ENCODE measurements around the gene CD36.

CD36 gene

DNA sequence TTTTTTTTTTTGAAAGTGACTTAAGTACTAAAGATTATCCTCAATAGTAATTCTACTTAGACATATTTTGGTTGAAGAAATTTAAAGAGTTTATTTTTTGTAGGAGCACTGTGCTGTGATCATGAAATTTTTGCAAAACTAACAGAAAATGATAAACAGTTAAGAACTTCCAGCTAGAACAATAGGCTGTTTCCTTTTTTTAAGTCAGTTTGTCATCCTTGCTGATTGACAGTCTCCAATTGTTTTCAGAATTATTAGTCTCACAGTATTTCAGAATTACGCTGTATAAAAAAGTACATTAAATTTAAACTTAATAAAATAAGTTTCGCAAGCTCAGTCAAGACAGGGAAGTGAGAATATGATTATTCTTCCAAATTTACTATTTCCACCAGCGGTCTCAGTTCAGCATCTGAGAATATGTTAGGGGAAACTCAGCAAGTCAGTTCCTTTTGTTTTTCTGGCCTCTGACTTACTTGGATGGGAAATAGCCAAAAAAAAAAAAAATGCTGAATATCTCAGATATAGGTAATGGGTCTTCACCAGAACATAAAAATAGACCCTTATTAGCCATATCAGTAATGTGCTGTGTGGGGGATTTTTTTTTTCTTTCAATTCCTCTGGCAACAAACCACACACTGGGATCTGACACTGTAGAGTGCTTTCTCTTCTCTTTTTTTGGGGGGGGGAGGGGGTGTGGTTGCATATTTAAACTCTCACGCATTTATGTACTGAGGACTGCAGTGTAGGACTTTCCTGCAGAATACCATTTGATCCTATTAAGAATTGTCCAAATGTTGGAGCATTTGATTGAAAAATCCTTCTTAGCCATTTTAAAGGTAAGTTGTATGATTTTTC, at the start of gene CD36:
TSS of gene CD36 (plus strand) at position 732 of the 855 bp plus-strand sequence. CDS start 8,099 bp downstream, outside the sequence.
- DNase-seq = no peak

DNA sequence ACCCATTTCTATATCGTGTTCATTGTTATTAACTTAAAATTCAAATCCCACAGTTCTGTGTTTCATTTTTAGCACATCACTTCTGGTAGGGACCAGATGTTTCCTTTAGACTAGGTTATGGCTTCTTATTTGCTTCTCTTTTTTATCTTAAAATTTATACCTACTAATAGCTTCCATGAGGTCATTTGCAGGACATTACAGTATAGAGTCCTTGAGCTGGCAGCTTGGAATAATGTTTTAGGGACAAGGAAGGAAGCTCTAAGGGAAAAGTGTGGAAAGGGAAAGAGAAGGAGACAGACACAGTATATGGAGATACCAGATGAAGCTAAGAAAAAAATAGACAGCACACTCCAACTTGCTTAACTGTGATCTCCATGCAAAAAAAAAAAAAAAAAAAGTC, 48.8 kb upstream of the CD36 start:
- no peak for DNase-seq

DNA sequence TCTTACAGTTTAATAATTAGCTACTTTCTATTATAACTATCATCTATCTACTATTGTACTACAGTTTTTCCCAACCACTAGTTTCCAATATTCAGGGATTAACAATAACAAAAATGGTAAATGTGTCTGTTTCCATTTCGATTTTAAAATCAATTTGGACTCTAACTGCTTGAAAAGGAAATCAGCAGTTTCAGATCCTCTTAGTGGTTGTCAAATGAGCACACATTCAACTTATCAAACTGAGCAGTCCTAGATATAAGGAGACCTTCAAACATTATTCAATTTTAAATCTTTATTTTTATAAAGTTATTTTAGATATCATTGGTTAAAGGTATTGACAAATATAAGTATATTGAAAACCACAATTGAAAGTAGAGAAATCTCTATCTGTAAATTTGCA, 46.8 kb upstream of the CD36 start:
- no peak for DNase-seq

DNA sequence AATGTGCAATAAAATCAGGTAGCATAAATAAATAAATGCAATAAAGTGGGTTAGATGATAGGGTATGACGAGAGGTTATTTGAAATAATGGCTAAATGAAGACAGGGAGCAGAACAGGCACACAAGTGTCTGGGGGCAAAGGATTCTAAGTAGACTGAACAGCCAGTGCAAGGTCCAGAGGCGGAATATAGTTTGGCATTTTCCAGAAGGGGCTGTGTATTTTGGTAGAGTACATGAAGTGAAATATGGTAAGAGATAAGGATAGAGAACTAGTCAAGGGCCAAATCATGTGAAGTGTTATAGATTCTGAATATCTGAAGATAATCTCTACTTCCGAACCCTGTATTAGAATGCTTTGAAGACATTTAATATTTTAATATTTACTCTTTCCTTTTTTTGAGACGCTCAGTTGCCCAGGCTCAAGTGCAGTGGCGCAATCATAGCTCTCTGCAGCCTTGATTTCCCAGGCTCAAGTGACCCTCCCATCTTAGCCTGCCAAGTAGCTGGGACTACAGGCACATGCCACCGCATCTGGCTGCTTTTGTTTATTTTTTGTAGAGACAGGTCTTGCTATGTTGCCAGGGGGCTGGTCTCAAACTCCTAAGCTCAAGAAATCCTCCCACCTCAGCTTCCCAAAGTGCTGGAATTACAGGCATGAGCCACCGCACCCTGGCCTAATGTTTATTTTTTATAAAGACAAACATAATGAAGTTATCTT, 44.4 kb upstream of the CD36 start:
- DNase-seq = no peak

DNA sequence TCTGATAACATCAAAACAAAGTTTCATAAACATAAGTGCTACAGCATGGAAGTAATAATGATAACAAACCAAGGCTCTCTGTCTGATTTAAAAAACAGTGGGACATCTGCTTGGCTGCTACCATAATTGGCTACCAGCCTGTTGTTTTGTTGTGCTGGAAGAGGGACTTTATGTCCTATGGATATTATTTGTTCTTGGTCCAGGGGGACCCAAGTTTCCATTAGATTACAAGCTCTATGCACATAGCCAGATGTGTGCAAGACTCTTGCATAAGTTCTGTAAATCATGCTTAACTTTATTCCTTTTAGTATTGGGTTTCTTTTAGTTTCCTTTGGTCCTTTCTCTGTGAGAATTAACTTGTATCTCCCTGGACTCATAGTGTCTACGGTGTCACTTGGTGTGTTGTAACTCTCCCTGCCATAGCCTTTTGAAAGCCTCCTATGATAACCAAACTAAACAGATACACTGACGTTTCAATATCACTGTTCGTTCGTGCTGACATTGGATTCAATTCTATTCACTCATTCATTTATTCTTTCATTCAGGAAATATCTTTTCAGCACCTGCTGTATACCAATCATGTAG, 41.4 kb upstream of the CD36 start:
- DNase-seq = no peak

DNA sequence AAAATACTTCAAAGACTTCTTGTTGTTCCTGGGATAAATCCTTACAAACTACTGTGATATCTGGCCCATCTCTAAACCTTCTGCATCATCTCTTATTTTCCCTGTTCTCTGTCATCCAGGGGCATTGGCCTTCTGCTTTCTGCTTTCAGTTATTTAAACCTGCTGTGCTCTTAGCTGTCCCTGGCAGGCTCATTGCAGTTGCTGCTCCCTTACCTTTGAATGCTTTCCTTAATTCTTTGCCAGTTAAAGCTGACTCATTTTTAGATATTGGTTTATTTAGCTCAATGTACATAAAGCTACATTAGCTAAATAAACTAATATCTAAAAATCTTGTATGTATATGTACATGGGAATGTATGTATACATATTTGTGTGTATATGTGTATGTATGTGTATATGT, 40.6 kb upstream of the CD36 start:
- DNase-seq = no peak

DNA sequence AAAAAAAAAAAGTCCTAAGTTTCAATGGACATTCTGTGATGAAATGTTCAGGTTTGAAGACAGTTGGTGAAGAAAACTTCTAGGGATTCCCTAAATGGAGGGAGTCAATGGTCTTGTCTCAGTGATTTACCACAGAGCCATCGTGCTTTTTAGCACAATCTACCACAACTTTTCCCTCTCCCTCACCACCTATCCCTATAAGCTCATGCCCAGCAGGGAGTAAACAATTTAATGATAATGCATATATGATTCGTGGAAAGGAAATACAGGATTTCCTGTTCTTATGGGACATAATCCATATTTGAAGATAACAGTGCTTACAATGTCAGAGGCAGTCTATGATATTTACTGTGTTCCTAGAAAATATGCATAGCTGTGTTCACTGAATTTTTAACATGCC, 38.4 kb upstream of the CD36 start:
- no peak for DNase-seq

DNA sequence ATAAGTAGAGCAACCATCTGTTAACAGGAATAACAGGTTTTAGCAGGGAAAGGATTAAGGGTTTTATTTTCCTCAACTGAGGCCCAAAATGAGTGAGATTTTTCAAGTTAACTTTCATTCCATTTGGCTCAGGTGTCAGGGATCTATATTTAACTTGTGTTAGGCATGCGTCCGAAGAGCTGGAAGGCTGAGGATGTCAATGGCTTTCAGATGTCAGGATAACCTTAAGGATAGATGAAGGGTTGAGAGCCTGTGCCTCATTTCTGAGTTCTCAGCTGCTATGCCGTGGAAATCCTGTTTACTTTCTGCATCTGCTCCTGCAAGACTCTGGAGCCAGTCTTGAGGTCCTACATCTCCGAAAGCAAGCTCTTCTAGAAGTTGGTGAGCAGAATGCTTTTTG, 36.4 kb upstream of the CD36 start:
- no peak for DNase-seq

DNA sequence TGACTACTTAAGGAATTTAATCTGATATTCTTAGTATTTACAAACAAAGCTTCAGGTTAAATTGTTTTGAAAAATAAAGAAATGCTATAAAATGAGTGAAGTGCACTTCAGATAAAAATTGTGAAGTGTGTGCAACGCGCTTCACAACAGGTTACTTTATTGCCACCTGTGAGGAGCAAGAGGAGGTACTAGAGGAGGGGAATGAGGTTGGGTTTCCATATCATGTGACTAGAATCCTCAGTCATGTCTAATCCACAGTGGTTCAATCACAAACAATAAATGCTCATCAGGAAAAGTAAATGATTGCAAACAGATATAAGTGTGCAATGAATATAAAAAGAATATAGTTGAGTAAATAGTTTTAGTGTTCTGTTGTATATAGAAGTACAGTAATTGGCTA, 34.5 kb upstream of the CD36 start:
- DNase-seq = no peak

DNA sequence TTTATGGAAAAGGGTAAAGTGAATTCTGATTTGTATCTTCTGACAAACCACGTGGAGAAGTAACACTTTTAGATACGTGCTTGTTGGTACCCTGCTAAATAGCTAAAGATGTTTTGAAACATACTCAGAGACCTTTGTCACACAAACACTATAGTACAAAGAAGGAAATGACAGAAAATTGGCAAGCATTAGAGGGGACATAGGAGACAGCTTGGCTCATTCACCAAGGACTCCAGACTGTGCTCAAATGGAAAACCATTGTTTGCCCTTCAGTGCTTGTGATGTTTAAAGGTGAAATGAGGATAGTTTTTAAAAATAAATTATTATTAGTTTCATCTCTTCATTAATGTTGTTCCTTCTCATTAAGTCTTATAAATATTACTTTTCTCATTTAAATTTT, 34.0 kb upstream of the CD36 start:
- no peak for DNase-seq

DNA sequence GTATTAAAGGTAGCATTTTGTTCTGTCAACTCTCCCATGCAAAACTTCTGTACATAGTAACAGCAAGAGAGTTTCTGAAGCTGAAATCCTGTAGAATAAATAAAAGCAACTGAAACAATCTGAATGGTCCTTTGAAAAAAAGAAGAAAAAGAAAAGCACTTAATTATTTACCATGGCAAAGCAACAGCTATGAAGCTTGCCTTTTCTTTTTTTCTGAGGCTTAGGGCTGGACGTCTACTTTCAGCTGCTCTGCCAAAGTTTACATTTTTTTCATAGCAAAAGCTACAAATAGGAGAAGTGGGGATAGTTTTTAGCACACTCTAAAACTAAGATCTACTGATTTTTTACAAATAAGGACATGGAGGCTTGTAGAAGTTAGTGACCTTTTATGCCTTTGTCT, 31.3 kb upstream of the CD36 start:
- DNase-seq = no peak

DNA sequence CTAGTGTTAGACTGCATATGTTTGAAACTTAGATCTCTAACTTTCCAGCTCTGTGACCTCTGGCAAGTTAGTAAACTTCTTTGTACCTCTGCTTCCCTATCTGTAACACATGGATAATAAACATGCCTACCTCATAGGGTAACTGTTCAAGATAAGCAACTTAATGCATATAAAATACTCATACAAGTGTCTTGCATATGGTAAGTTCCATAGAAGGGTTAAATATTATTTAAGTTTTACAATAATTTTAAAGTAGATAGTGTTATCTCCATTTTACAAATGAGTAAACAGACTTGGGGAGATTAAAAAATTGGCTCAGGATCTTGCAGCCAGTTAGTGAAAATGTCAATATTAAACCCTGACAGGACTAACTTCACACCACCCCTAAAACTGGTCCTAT, 30.1 kb upstream of the CD36 start:
- DNase-seq = no peak

DNA sequence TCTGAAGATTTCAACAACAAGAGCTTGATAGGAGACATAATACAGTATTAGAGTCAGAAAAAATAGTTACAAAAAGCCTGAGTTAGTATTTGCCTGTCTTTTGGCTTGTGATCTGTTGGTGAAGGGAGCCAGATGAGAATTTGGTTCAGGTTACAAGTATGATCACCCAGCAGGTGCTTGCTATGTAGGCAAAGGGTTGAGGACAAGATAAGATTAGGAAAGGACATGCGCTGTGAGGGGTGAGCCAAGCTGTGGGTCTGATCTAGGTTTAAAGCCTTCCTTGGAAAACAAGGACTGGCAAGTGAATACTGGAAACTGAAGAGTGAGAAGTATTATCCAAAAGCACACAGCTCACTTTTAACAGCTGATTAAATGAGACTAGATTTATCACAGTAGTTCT, 28.7 kb upstream of the CD36 start:
- DNase-seq = no peak

DNA sequence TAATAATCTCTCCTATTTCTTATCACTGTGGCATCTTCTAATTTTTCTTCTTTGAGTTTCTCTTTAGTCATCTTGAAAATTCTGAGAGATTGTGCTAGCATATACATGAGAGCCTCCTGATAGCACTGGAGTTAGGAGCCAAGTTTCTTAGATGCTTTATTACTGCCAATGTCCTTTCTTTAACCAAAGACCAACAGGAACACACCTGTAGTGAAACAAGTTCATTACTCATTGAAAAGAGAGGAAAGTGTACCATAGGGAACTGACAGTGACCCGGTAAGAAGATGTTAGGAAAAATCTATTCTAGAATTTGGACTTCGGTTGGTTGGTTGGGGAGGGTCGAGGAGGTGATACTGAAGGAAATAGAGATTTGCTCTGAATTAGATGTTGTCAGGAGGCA, 27.1 kb upstream of the CD36 start:
- no peak for DNase-seq

DNA sequence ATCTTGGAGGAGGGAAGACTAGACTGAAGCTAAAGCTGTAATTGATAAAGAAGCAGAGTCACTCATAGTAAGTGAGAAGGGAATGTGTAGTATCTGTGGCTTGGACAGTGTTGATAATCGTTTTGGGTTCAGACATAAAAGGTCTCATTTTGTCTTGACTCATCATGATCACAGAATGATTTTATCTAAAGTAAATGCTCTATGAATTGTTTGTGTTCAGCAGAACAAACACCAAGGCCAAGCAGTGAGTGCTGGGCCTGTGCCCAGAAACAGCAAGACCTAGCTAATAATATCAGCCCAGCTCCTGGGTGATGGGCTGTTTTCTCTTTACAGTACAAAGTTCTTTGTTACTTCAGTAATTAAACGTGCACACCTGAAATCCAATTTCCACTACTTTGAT, 26.7 kb upstream of the CD36 start:
- no peak for DNase-seq

DNA sequence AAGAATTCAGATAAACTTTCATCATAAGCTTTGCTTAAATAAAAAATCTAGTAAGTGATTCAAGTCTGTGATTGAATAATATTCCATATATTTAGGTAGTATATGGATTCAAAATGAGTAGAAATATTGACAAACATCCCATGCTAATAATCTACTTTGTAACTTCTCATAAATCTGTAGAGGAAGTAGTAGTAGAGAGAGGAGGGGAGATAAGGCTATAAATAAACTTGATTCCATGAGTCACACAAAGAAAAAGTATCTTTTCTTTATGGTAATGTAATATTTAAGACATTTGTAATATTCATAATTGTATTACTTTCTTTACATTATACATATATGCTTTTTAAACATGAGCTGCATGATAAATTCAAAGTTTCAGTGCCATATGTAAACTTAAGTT, 25.6 kb upstream of the CD36 start:
- DNase-seq = no peak

DNA sequence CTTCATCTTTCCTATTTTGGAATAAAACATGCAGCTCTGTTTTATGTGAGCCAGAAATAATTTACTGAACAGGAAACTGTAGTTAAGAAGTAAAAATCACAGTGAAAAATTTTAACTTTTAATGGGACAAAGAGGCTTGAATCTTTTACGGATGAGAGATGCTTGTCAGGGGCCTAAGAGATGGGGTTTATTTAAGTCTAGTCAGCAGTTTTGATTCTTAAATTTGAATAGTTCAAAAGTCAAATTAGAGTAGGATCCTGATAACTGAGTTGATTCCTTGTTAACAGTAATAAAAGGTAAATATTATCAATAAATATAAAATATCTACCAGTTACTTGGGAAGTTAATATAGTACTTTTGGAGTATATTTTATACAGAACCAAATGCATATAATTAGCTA, 24.9 kb upstream of the CD36 start:
- DNase-seq = no peak

DNA sequence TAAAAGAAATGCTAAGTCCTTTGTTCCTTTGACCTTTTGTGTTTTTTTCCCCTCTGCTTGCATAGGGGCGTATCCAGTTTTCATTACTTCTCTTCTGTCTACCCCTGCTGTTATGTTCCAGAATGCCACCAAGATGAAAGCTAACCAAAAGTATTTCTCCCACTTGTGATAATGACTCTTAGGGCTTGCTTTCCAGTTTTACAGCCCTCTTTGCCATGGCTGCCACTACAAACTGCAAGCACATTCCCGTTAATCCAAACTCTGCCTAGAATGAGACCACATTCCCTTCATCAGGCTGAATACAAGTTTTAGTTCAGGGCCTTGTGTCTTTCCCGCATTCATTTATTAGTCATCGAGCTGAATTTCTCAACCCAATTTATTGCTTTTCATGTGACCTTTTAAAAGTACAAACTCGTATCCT, 23.6 kb upstream of the CD36 start:
- DNase-seq = no peak

DNA sequence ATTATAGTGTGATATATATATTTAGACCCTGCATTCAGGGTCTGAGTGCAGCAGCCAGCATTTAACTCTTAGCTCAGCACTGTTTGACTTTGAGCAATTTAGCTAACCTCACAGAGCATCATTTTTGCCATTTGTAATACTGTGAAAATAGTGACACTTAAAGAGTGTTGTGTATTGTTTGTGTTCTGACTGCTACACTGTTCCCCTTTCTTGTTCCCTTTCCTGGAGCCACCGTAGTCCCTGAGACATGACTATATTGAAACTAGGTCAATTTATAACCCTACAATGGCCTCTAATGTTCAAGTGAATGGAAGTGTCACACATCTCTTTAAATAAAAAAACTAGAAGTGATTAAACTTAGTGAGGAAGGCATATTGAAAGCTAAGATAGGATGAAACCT, 20.3 kb upstream of the CD36 start:
- no peak for DNase-seq

DNA sequence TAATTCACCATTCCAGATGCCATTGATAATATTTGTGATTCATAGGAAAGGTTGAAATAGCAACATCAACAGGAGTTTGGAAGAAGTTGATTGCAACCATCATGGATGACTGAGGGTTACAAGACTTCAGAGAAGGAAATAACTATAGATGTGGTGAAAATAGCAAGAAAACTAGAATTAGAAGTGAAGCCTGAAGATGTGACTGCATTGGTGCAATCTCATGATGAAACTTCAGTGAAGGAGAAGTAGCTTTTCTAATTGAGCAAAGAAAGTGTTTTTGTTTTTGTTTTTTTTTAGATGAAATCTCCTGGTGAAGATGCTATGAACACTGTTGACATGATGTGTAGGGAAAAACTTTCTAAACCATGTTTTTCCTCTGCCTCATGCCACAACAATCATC, 18.7 kb upstream of the CD36 start:
- DNase-seq = no peak

DNA sequence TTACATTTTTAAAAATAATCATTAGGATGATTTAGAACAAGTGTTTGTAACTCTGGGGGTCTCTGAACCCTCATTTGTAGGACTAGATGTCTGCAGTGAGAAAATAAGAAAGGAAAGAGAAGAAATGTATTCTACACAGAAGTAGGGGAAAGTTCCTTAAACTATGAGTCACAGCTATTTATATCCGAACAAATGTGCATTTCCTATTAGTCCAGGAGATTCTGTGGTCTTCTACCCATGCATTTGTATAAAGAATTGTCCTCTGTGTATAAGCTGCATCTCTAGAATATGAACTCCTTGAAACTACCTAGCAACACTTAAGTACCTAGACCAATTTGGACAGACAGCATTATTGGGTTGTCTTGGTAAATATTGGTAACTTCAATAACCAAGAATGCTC, 15.9 kb upstream of the CD36 start:
- DNase-seq = no peak

DNA sequence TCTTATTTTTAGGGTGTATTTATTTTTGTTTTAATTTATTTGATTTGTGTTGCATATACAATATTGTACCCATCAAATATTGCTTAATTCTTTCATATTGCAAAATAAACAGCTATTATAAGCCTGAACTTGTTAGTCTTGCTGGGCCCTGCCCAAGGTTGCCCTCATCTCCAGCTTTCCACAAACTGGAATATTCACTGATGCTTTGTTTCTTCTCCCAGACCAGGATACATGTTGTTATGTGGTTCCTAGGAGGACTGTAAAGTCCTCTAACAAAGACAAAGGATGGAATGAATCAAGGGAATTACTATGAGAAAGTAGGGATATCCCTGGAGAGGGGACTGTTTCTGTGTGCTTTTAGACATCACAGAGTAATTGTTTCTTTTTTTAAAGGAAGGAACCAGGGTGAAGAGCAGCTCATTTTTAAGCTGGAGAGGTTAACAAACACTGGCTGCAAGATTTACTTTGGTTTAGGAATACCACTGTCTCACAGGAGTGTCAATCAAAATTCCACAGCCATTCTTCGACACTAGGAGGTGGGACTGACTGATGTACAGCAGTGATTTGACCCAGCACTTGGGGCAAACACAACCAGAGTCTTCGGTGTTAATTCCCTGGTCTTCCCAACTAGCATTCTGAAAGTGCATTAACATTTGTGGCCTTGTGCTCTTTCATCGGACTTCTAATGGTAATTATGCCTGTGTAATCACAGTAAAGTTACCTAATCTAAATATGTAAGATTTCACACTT, 14.8 kb upstream of the CD36 start:
- no peak for DNase-seq

DNA sequence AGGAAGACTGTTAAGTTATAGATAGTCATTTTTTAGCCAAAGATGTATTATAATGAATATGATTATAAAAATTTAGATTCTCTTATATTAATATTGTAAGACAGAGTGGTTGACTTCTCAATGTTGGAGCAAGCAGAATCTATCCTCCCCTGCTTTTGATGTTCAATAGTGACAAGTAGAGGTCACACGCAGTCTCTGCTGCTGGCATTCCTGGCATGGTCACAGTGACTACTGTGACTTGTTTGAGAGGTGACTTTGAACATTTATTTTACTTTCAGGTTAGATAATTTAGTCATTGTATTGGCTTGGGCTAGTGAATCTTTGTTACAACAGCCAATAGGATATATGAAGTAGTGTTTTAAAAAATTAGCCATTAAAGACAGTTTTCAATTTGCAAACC, 13.7 kb upstream of the CD36 start:
- no peak for DNase-seq

DNA sequence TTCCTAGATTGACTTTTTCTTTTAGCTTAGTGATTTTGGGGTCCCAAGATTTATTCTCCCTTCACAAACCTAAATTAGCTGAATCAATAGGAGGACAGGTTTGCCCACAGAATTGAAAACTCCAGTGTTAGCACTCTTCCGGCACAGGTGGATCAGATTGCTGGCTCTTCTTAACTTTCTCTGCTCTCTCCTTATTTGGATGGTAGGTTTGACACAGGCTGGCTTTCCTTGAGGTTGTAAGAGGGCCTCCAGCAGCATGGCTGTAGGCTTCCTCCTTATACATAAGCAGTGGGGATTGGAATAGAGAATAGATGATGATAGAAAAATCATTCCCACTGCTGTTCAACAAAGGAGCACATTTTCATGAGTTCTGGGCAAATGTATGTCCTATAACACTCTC, 9.4 kb upstream of the CD36 start:
- DNase-seq = no peak

All from DMS 273 treated with DMSO at 0.1 percent for 48 hours (cell line).